ENCODE results near the gene MICAL2.

DNA sequence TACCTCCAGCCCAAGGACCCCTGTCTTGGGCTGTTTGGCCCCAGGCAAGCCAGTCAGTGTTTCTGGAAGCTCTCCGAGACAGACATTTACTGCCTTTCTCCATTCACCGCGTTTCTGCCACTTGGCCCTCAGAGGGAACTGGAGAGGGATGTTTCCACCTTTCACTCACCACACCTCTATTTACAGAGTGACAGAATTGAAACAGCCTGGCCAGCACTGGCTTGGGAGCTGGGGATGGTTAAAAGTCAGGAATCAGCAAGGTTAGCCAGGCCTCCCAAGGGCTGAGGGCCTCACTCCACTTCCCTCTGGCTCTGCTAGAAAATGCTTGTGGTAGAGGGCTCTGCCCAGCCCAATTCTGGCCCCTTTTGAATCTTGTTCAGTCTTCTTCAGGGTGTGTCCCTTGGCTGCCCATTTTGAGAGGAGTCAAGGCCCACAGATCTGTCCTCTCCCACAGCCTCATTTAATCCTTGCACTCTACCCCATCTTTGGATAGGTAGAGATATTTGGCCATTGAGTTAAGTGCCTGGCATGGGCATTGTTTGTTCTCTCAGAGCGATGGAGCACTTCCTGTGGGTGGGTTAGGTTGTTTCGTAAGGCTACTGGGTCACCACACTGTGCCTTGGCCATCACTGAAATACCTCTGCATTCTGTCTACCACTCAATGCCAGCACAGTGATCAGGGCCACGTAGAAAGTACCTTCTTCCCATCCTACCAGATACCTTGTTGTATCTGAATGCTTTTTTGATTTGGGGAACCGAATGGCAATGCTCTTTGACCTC lies 119.2 kb downstream of the MICAL2 start:
- TF ChIP-seq POLR2AphosphoS5 (IDR thresholded peaks at IDR 0.05; ENCODE audit: low read depth, low read length) (no peak), POU2F2 (IDR thresholded peaks at IDR 0.05; ENCODE audit: low read depth, low read length) (no peak), POLR2A (IDR thresholded peaks at IDR 0.05; ENCODE audit: low read depth, low read length) (no peak), TAF1 (IDR thresholded peaks at IDR 0.05; ENCODE audit: low read depth, low read length) (no peak), SPI1 (IDR thresholded peaks at IDR 0.05; ENCODE audit: low read depth, low read length) (no peak)
